Measurements from ENCODE around the gene SHISA9.

Gene SHISA9

DNA sequence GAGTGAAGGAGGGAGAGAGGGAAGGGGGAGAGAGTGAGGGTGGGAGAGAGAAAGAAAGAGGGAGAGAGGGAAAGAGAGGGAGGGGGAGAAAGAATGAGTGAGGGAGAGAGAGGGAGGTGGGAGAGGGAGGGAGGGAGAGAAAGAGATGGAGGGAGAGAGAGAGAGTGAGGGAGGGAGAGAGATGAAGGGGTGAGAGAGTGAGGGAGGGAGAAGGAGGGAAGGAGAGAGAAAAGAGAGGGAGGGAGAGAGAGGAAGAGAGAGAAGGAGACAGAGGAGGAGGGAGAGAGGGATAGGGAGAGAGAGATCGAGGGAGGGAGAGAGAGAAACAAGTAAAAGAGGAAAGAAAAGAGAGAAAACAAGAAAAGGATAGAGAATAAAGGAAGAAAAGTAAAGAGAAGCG, 225.7 kb downstream of the SHISA9 start:
- no peaks in the 10 kb centered on the region for H3K9me2 ChIP-seq (replicated peaks; ENCODE audit: control insufficient read depth, low read length)
- H3K4me1 ChIP-seq (ENCODE audit: control insufficient read depth, low read length) = 0 out of 2 replicates have a peak, but pooled peaks cover 3% of the 10 kb centered on the region
- no peaks in the 10 kb centered on the region for H3K36me3 ChIP-seq (ENCODE audit: control insufficient read depth, low read length)
- H3F3A ChIP-seq (ENCODE audit: control insufficient read depth, insufficient read depth) = no peaks in the 10 kb centered on the region
- no peak overlapping the region for H3K4me2 ChIP-seq (ENCODE audit: low read length)
- no peaks in the 10 kb centered on the region for H3K79me2 ChIP-seq (ENCODE audit: control insufficient read depth, low read length)
- no peaks in the 10 kb centered on the region for H4K20me1 ChIP-seq (ENCODE audit: control insufficient read depth, insufficient read depth, low read depth, low read length)
- TF ChIP-seq, protein P1, sequence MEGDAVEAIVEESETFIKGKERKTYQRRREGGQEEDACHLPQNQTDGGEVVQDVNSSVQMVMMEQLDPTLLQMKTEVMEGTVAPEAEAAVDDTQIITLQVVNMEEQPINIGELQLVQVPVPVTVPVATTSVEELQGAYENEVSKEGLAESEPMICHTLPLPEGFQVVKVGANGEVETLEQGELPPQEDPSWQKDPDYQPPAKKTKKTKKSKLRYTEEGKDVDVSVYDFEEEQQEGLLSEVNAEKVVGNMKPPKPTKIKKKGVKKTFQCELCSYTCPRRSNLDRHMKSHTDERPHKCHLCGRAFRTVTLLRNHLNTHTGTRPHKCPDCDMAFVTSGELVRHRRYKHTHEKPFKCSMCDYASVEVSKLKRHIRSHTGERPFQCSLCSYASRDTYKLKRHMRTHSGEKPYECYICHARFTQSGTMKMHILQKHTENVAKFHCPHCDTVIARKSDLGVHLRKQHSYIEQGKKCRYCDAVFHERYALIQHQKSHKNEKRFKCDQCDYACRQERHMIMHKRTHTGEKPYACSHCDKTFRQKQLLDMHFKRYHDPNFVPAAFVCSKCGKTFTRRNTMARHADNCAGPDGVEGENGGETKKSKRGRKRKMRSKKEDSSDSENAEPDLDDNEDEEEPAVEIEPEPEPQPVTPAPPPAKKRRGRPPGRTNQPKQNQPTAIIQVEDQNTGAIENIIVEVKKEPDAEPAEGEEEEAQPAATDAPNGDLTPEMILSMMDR (IDR thresholded peaks at IDR 0.05; ENCODE audit: low read depth, low read length, poor library complexity, severe bottlenecking) = no peak
- TF ChIP-seq EZH2phosphoT487 (IDR thresholded peaks at IDR 0.05; ENCODE audit: borderline replicate concordance, low read length) = no peak
- no peak overlapping the region for H3K27ac ChIP-seq (ENCODE audit: low read depth, low read length)
- H3K4me3 ChIP-seq (ENCODE audit: low read length) = no peak overlapping the region
- no peaks in the 10 kb centered on the region for H3K9me3 ChIP-seq (ENCODE audit: control insufficient read depth, insufficient read depth, low read length)
- H3K27me3 ChIP-seq (ENCODE audit: control insufficient read depth, low read length) = no peaks in the 10 kb centered on the region

DNA sequence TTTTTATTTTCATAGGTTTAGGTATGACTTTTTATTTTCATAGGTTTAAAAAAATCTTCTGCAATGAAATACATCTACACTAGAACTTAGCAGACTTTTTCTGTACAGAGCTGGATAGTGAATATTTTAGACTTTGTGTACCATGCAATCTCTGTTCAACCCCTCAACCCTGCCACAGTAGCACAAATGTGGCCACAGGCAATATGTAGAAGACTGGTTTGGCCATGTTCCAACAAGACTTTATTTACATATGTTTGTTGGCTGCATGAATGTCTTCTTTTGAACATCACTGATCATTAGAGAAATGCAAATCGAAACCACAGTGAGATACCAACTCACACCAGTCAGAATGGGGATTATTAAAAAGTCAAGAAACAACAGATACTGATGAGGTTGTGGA, 229.2 kb downstream of the SHISA9 start:
- H3K4me3 ChIP-seq (ENCODE audit: low read length) = no peak overlapping the region
- no peaks in the 10 kb centered on the region for H3K36me3 ChIP-seq (ENCODE audit: control insufficient read depth, low read length)
- no peaks in the 10 kb centered on the region for H3K9me2 ChIP-seq (replicated peaks; ENCODE audit: control insufficient read depth, low read length)
- TF ChIP-seq, protein P1 (IDR thresholded peaks at IDR 0.05; ENCODE audit: low read depth, low read length, poor library complexity, severe bottlenecking) = no peak
- no peak for TF ChIP-seq EZH2phosphoT487 (IDR thresholded peaks at IDR 0.05; ENCODE audit: borderline replicate concordance, low read length)
- H3K4me2 ChIP-seq (ENCODE audit: low read length) = no peak overlapping the region
- no peaks in the 10 kb centered on the region for H3K79me2 ChIP-seq (ENCODE audit: control insufficient read depth, low read length)
- H3K27ac ChIP-seq (ENCODE audit: low read depth, low read length) = no peak overlapping the region
- H3K9me3 ChIP-seq (ENCODE audit: control insufficient read depth, insufficient read depth, low read length) = peaks cover 6% of the 10 kb centered on the region; the same call in 1 of the 2 replicates
- no peaks in the 10 kb centered on the region for H4K20me1 ChIP-seq (ENCODE audit: control insufficient read depth, insufficient read depth, low read depth, low read length)
- 0 out of 2 replicates have a peak, but pooled peaks cover 3% of the 10 kb centered on the region for H3K4me1 ChIP-seq (ENCODE audit: control insufficient read depth, low read length)
- H3F3A ChIP-seq (ENCODE audit: control insufficient read depth, insufficient read depth) = no peaks in the 10 kb centered on the region
- H3K27me3 ChIP-seq (ENCODE audit: control insufficient read depth, low read length) = no peaks in the 10 kb centered on the region

DNA sequence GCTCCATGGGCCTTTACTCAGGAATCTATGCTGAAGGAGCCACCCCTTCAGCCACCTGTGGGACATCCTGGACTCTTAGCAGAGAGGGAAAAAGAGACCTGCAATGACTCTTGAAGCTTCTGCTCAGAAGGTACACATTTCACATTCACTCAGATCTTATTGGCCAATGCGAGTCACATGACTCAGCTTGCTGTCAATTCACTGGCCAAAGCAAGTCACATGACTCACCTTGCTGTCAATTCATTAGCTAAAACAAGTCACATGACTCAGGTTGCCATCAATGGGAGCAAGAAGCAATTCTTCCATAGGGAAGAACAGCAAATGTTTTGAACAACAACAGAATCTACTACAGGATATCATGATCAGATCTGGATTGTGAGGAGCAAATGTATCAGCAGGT, 233.4 kb downstream of the SHISA9 start:
- no peaks in the 10 kb centered on the region for H3K36me3 ChIP-seq (ENCODE audit: control insufficient read depth, low read length)
- TF ChIP-seq, protein P1 (IDR thresholded peaks at IDR 0.05; ENCODE audit: low read depth, low read length, poor library complexity, severe bottlenecking) = no peak
- TF ChIP-seq EZH2phosphoT487 (IDR thresholded peaks at IDR 0.05; ENCODE audit: borderline replicate concordance, low read length) = no peak
- H3K4me3 ChIP-seq (ENCODE audit: low read length) = no peak overlapping the region
- no peak overlapping the region for H3K27ac ChIP-seq (ENCODE audit: low read depth, low read length)
- no peaks in the 10 kb centered on the region for H4K20me1 ChIP-seq (ENCODE audit: control insufficient read depth, insufficient read depth, low read depth, low read length)
- no peak overlapping the region for H3K4me2 ChIP-seq (ENCODE audit: low read length)
- H3K9me2 ChIP-seq (replicated peaks; ENCODE audit: control insufficient read depth, low read length) = no peaks in the 10 kb centered on the region
- no peaks in the 10 kb centered on the region for H3F3A ChIP-seq (ENCODE audit: control insufficient read depth, insufficient read depth)
- no peaks in the 10 kb centered on the region for H3K27me3 ChIP-seq (ENCODE audit: control insufficient read depth, low read length)
- H3K79me2 ChIP-seq (ENCODE audit: control insufficient read depth, low read length) = no peaks in the 10 kb centered on the region
- H3K9me3 ChIP-seq (ENCODE audit: control insufficient read depth, insufficient read depth, low read length) = peaks cover 6% of the 10 kb centered on the region; the same call in 1 of the 2 replicates
- H3K4me1 ChIP-seq (ENCODE audit: control insufficient read depth, low read length) = 0 out of 2 replicates have a peak, but pooled peaks cover 3% of the 10 kb centered on the region
